Fibroblast of pulmonary artery (primary cell): ENCODE results near the gene GAK.
"Not testable (repeated sequence)": the region's sequence is repeated elsewhere in the genome, so short reads cannot be mapped to it uniquely, and the experiment has no call there.

Experiments
- DNase-seq: peaks from one replicate; pipeline ENCODE4 v3.0.0-alpha.2; 2010; ENCODE audit warnings: low read depth
- H3K4me3 ChIP-seq: replicated peaks from 2 replicates; pipeline ENCODE4 v1.5.1; 2011; ENCODE audit warnings: low read depth, mild to moderate bottlenecking, control low read depth, low read length, moderate library complexity
- CTCF ChIP-seq: IDR thresholded peaks from 2 replicates; pipeline ENCODE4 v1.5.1; 2011; ENCODE audit warnings: mild to moderate bottlenecking, control low read depth, low read length, inconsistent platforms; ENCODE audit errors: missing control alignments

GAK gene

GRCh38 chr4:931960-932712 lies at the start of gene GAK, which contains the start of gene TMEM175:
TSS of gene GAK (minus strand) at chr4:932316. CDS start at chr4:932187, 129 bp downstream.
TSS of gene TMEM175 (plus strand) at chr4:932460. CDS start at chr4:947740, 15,280 bp downstream.
- H3K4me3 ChIP-seq: peak within 1 kb of the TSS; percentile 98
- DNase-seq: peak; percentile 97
- no peak for TF ChIP-seq CTCF

- DNase-seq: peak; percentile 70
- TF ChIP-seq CTCF: no peak
- no peak overlapping the region for H3K4me3 ChIP-seq
Measured at GRCh38 chr4:978957-979701, 47.0 kb upstream of the GAK start.

GRCh38 chr4:976016-976415 lies 43.9 kb upstream of the GAK start:
- not testable (repeated sequence) for H3K4me3 ChIP-seq

GRCh38 chr4:974668-975067 lies 42.6 kb upstream of the GAK start:
- DNase-seq: no peak
- no peak overlapping the region for H3K4me3 ChIP-seq
- no peak for TF ChIP-seq CTCF

More at GRCh38 chr4:976016-976415, 43.9 kb upstream of the GAK start:
- DNase-seq: not testable (repeated sequence)

- H3K4me3 ChIP-seq: peak within 1 kb of the TSS; percentile 64
- DNase-seq: peak; percentile 84
- no peak for TF ChIP-seq CTCF
Measured at GRCh38 chr4:973431-974397, 41.6 kb upstream of the GAK start, which contains the start of gene DGKQ. TSS of gene DGKQ (minus strand) at chr4:973569. CDS start at chr4:973482, 87 bp downstream.

- peak overlapping the region; percentile 64 for H3K4me3 ChIP-seq
- DNase-seq: peak; percentile 16
- no peak for TF ChIP-seq CTCF
Measured at GRCh38 chr4:972651-973424, 40.7 kb upstream of the GAK start.
